GM12878 (cell line): ENCODE results near the gene NAPEPLD. TPM values are rescaled to one million over a fixed set of nuclear protein-coding genes. Genes with fewer than 3 reads are reported as not detected.
"Not testable (repeated sequence)": the region's sequence is repeated elsewhere in the genome, so short reads cannot be mapped to it uniquely, and the experiment has no call there.

Source experiments
- ATAC-seq: fragments of 200-7000 bp; cut with Tn5 transposase; 3 replicates; pipeline ENCODE4 v1.9.1; 2020; ENCODE audit warnings: mild to moderate bottlenecking, moderate library complexity
- BruUV-seq: library from RNA; stranded (reverse); fragments of 400-500 nt; replicated peaks from 2 replicates; lab custom pipeline; 2021; lab: Mats Ljungman, UMichigan
- CTCF ChIA-PET: fragments of 300-600 bp; sonication (Branson Sonifier 250); formaldehyde crosslinking; extraction: SDS; loops from one replicate; lab custom pipeline; 2021; ENCODE audit warnings: inconsistent platforms; lab: Yijun Ruan, JAX
- POLR2A ChIA-PET: fragments of 350-600 bp; formaldehyde crosslinking; extraction: SDS; loops from one replicate; lab custom pipeline; 2021; ENCODE audit warnings: inconsistent platforms; lab: Charles Lee
- RAD21 ChIA-PET: fragments of 300-600 bp; sonication (Branson Sonifier 250); formaldehyde crosslinking; loops from one replicate; lab custom pipeline; 2023; ENCODE audit warnings: antibody characterized with exemption; ENCODE audit not compliant: unreplicated experiment; lab: Charles Lee
- SMC1A ChIA-PET: fragments of 300-600 bp; sonication (Branson Sonifier 250); formaldehyde crosslinking; loops from one replicate; lab custom pipeline; 2023; ENCODE audit not compliant: unreplicated experiment, uncharacterized antibody; lab: Charles Lee
- DNase-seq: peaks from one replicate; pipeline ENCODE4 v3.0.0-alpha.2; 2011; ENCODE audit warnings: low read depth, low spot score
- FAIRE-seq: peaks from 3 replicates; lab custom pipeline; 2011; peaks lifted over from hg19 to GRCh38; lab: Jason Lieb, UNC
- H2AFZ ChIP-seq: 2 replicates; pipeline ENCODE4 v1.6.0; 2011; ENCODE audit warnings: low read depth, low read length, control low read depth; ENCODE audit not compliant: control insufficient read depth
- H3K27ac ChIP-seq: 2 replicates; pipeline ENCODE4 v1.5.1; 2011; ENCODE audit warnings: control low read depth; ENCODE audit not compliant: control insufficient read depth, insufficient read depth
- H3K27me3 ChIP-seq, 2 experiments: replicated peaks in 1 of 2; 2 replicates each; pipeline versions ENCODE4 v1.6.0 to v1.6.1; 2011; ENCODE audit warnings: low read length in 1 of 2; ENCODE audit not compliant: control insufficient read depth in 2 of 2, insufficient read depth in 2 of 2
- H3K36me3 ChIP-seq, 2 experiments: 2 replicates each; pipeline ENCODE4 v1.5.1; 2011; ENCODE audit warnings: low read length in 1 of 2; ENCODE audit not compliant: control insufficient read depth in 2 of 2, insufficient read depth in 2 of 2
- H3K4me1 ChIP-seq: 2 replicates; pipeline ENCODE4 v1.6.1; 2011; ENCODE audit warnings: mild to moderate bottlenecking, low read length, moderate library complexity, mixed read lengths; ENCODE audit not compliant: control insufficient read depth, insufficient read depth
- H3K4me2 ChIP-seq: 2 replicates; pipeline ENCODE4 v1.6.0; 2011; ENCODE audit warnings: control low read depth; ENCODE audit not compliant: control insufficient read depth, insufficient read depth
- H3K4me3 ChIP-seq: fragments of 200-600 bp; sonication (generic); 2 replicates; pipeline ENCODE4 v1.5.1; 2016
- H3K79me2 ChIP-seq: 2 replicates; pipeline ENCODE4 v1.6.0; 2011; ENCODE audit warnings: low read length; ENCODE audit not compliant: control insufficient read depth, insufficient read depth
- H3K9ac ChIP-seq: 2 replicates; pipeline ENCODE4 v1.8.0; 2011; ENCODE audit warnings: low read length, control low read depth, mixed read lengths; ENCODE audit not compliant: control insufficient read depth, insufficient read depth
- H3K9me3 ChIP-seq: replicated peaks from 3 replicates; pipeline ENCODE4 v1.5.1; 2011; ENCODE audit warnings: mild to moderate bottlenecking, low read length; ENCODE audit not compliant: control insufficient read depth, insufficient read depth
- H4K20me1 ChIP-seq: 2 replicates; pipeline ENCODE4 v1.6.0; 2011; ENCODE audit not compliant: control insufficient read depth, insufficient read depth
- WGBS: methylation state at CpG from one replicate; pipeline ENCODE4 v1.1.6; 2016; ENCODE audit warnings: low lambda C conversion rate; ENCODE audit not compliant: insufficient replicate concordance, insufficient coverage; ENCODE audit errors: missing lambda C conversion rate; 5-methylcytosine and 5-hydroxymethylcytosine counted together
- in situ Hi-C: fragments of 300-500 bp; cut with MboI; formaldehyde crosslinking; loops from 9 replicates; pipeline ENCODE4 v1.14.3; 2018; ENCODE audit warnings: mixed read lengths
- intact Hi-C: fragments of 100-400 bp; cut with micrococcal nuclease; formaldehyde crosslinking; loops from one replicate; pipeline ENCODE4 v1.14.2; 2022; ENCODE audit not compliant: unreplicated experiment
- polyA plus RNA-seq, 11 experiments: library from polyadenylated mRNA; depleted of rRNA in 4 of 11; unstranded in 6 of 11; stranded (reverse) in 5 of 11; fragments of >200 nt; fragmentation: Nextera tagmentation in 4 of 11; fragmentation: Illumina TruSeq in 1 of 11; extraction: Ambion mirVana in 4 of 11; extraction: Trizol in 1 of 11; gene quantifications; 1 replicate in 1 of 11; 2 replicates in 10 of 11; pipeline versions ENCODE4 v1.2.1 to v1.2.3, GENCODE V29; 2011 to 2016; ENCODE audit warnings: inconsistent platforms in 2 of 11, missing spikeins in 2 of 11, low read depth in 1 of 11
- total RNA-seq, 4 experiments: library from RNA; depleted of rRNA in 3 of 4; stranded (reverse); fragments of >200 nt in 3 of 4; fragmentation: Illumina TruSeq in 1 of 4; extraction: Trizol in 1 of 4; gene quantifications; 2 replicates each; pipeline versions ENCODE4 v1.2.1 to v1.2.3, GENCODE V29; 2013 to 2021
- TF ChIP-seq, protein P1 (sequence below): fragments of 450-650 bp; IDR thresholded peaks from 2 replicates; pipeline ENCODE4 v1.6.1; 2016; ENCODE audit warnings: mild to moderate bottlenecking

Gene NAPEPLD
- total and polyA plus RNA-seq, 10 of the 15 experiments (the other 5 are each of a cell fraction or from before 2014, with no cell fraction given) = 6.0 to 16.2 (median 8.6) TPM

DNA sequence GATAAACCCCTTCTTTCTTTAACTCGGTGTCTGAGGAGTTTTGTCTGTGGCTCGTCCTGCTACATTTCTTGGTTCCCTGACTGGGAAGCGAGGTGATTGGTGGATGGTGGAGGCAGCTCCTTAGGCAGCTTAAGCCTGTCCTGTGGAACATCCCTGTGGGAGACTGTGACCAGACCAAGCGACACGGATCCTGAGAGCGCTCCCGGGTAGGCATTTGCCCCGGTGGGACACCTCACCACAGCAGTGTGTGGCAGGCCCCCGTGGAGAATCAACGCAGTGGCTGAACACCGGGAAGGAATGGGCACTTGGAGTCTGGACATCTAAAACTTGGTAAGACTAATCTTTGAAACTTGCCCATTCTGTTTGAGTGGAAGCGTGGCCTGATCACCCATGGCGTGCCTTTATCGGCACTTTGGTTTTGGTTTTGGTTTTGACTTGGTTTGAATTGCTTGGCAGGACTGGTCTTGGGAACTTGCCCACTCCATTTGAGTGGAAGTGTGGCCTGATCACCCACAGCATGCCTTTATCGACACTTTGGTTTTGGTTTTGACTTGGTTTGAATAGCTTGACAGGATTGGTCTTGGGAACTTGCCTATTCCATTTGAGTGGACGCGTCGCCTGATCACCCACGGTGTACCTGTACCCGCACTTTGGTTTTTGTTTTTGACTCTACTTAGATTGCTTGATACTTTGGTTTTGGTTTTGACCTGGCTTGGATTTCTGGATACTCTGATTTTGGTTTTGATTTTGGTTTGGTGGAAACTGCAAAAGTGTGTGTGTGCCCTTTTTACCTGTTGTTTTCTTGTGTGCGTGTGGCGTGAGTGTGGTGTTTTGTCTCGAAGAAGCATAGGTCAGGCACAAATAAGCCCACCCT, 4.1 kb upstream of the NAPEPLD start:
- RAD21 ChIA-PET = interaction anchor here (0.8 kb wide), 1 partner anchor 73 kb away, joined by 3 read pairs; no protein-coding TSS in a partner anchor
- H3K27me3 ChIP-seq, intact Hi-C loops, H2AFZ ChIP-seq, H3K4me1 ChIP-seq, DNase-seq, H4K20me1 ChIP-seq, FAIRE-seq, in situ Hi-C loops, H3K4me2 ChIP-seq, BruUV-seq, H3K4me3 ChIP-seq, CTCF ChIA-PET, H3K9ac ChIP-seq, ATAC-seq, H3K27ac ChIP-seq, H3K9me3 ChIP-seq, H3K36me3 ChIP-seq: not testable (repeated sequence)
- H3K79me2 ChIP-seq = peaks cover 16% of the 10 kb centered on the region
- POLR2A ChIA-PET = interaction anchor here (1.1 kb wide), 1 partner anchor 10 kb away, joined by 3 read pairs; no protein-coding TSS in a partner anchor
- TF ChIP-seq, protein P1, sequence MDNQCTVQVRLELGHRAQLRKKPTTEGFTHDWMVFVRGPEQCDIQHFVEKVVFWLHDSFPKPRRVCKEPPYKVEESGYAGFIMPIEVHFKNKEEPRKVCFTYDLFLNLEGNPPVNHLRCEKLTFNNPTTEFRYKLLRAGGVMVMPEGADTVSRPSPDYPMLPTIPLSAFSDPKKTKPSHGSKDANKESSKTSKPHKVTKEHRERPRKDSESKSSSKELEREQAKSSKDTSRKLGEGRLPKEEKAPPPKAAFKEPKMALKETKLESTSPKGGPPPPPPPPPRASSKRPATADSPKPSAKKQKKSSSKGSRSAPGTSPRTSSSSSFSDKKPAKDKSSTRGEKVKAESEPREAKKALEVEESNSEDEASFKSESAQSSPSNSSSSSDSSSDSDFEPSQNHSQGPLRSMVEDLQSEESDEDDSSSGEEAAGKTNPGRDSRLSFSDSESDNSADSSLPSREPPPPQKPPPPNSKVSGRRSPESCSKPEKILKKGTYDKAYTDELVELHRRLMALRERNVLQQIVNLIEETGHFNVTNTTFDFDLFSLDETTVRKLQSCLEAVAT = peak; percentile 80
- SMC1A ChIA-PET = interaction anchor here (1.6 kb wide), 1 partner anchor 24 kb away, joined by 5 read pairs; no protein-coding TSS in a partner anchor
- 97% methylated on average over 23 of the region's 23 CpGs for whole genome bisulfite sequencing

DNA sequence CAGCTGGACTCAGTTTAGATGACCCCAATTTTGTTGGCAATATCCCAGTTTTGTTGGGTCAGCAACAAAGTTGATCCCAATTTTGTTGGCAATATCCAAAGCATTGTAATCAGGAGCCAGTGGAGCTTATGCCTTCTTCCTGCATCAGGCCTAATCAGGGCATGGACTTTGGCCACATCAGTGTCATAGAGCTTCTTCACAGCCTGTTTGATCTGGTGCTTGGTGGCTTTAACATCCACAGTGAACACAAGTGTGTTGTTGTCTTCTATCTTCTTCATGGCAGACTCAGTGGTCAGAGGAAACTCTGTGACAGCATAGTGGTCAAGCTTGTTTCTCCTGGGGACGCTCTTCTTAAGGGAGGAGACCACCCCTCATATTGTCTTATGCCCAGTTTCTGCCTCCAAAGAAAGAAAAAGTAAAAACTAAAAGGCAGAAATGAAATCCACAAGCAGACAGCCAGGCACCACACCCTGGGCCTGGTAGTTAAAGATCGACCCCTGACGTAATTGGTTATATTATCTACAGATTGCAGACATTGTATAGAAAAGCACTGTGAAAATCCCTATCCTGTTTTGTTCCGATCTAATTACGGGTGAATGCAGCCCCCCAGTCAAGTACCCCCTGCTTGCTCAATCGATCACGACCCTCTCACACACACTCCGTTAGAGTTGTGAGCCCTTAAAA, 3.2 kb upstream of the NAPEPLD start:
- CTCF ChIA-PET, FAIRE-seq: not testable (repeated sequence)

More for the DNA sequence above, 3.2 kb upstream of the NAPEPLD start:
- H3K36me3 ChIP-seq, ATAC-seq, H3K27me3 ChIP-seq, H3K27ac ChIP-seq, in situ Hi-C loops, BruUV-seq, H3K9me3 ChIP-seq, intact Hi-C loops, DNase-seq, H4K20me1 ChIP-seq, H3K4me2 ChIP-seq, RAD21 ChIA-PET, H3K4me3 ChIP-seq, H3K9ac ChIP-seq, POLR2A ChIA-PET, H2AFZ ChIP-seq, H3K4me1 ChIP-seq: not testable (repeated sequence)
- WGBS = 94% methylated on average over 8 of the region's 8 CpGs
- SMC1A ChIA-PET = interaction anchor here (0.6 to 1.6 kb wide), 3 partner anchors 23 to 138 kb away, joined by 3 to 5 read pairs (median 3); no protein-coding TSS in a partner anchor
- peaks cover 24% of the 10 kb centered on the region for H3K79me2 ChIP-seq
